Lower leg skin (tissue), 4 donors: Measurements from ENCODE around the gene EGLN2. TPM values are rescaled to one million over a fixed set of nuclear protein-coding genes. Genes with fewer than 3 reads are reported as not detected.

Source experiments
- DNase-seq, 2 donors: peaks; one replicate each; pipeline ENCODE4 v3.0.0-alpha.2; 2019; ENCODE audit warnings: low spot score in 2 of 2
- H3K4me3 ChIP-seq: fragments of 200-600 bp; sonication (generic); 2 replicates; pipeline ENCODE4 v1.5.1; 2017; ENCODE audit warnings: mild to moderate bottlenecking, low read depth; ENCODE audit not compliant: poor library complexity, severe bottlenecking
- POLR2A ChIP-seq, 2 donors: fragments of 450-650 bp; IDR thresholded peaks; one replicate each; pipeline ENCODE4 v1.6.1; 2016 to 2017; ENCODE audit warnings: antibody characterized with exemption in 2 of 2, mild to moderate bottlenecking in 1 of 2, moderate library complexity in 1 of 2
- WGBS, 2 donors: methylation state at CpG; one replicate each; pipeline ENCODE4 v1.1.5; 2018; 5-methylcytosine and 5-hydroxymethylcytosine counted together
- intact Hi-C: fragments of 100-400 bp; cut with DNase I; formaldehyde crosslinking; loops from one replicate; pipeline ENCODE4 v1.15.0; 2023; ENCODE audit warnings: low total_unique reads
- total RNA-seq, 4 donors: library from RNA; depleted of rRNA; stranded (reverse); fragments of >200 nt; gene quantifications; one replicate each; pipeline ENCODE4 v1.1.0, GENCODE V29; 2016
- TF ChIP-seq, protein P1 (sequence below), 3 donors: fragments of 450-650 bp; IDR thresholded peaks; one replicate each; pipeline ENCODE4 v1.5.1; 2016; ENCODE audit warnings: antibody characterized with exemption in 3 of 3, mild to moderate bottlenecking in 3 of 3, moderate library complexity in 2 of 3

The EGLN2 gene
- total RNA-seq, 4 donors from 2014 or later: 34.4 to 52.8 (median 45.1) TPM

DNA sequence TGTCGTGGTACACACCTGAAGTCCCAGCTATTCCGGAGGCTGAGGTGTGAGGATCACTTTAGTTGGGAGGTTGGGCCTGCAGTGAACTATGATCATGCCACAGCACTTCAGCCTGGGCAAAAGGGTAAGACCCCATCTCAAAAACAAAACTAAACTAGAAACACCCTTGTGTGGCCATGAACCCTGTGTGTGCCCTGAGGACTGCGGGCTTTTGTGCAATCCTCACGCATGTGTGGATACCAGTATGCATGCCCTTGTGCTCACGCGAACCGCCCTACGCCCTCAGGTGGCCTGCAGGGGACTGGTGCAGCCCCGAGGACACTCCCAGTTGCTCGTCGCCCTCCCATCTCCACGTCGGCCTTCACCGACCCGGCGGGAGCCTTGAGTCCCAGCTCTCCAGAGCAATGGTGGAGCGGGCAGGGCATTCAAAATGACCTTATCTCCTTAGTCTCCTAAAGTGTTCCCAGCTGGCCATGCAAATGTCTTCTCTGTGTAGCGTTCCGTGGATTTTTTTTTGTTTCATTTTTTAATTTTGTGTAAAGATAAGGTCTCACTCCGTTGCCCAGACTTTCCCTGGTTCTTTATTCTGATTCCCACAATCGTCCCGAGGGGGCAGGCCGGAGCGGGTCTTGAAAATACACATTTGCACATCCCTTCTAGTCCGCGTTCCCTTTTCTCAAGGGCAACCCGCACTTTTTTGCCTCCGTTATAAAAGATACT is 868 bp upstream of the EGLN2 start:
- DNase-seq: peak in 1 of 2 donors; percentile 93
- intact Hi-C loops: no loop called here
- TF ChIP-seq, protein P1, sequence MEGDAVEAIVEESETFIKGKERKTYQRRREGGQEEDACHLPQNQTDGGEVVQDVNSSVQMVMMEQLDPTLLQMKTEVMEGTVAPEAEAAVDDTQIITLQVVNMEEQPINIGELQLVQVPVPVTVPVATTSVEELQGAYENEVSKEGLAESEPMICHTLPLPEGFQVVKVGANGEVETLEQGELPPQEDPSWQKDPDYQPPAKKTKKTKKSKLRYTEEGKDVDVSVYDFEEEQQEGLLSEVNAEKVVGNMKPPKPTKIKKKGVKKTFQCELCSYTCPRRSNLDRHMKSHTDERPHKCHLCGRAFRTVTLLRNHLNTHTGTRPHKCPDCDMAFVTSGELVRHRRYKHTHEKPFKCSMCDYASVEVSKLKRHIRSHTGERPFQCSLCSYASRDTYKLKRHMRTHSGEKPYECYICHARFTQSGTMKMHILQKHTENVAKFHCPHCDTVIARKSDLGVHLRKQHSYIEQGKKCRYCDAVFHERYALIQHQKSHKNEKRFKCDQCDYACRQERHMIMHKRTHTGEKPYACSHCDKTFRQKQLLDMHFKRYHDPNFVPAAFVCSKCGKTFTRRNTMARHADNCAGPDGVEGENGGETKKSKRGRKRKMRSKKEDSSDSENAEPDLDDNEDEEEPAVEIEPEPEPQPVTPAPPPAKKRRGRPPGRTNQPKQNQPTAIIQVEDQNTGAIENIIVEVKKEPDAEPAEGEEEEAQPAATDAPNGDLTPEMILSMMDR (IDR thresholded peaks at IDR 0.05): peak in 1 of 3 donors; percentile 15
- no peak for TF ChIP-seq POLR2A (IDR thresholded peaks at IDR 0.05)
- H3K4me3 ChIP-seq: peak overlapping the region; percentile 15
- 8 to 10% methylated on average over 28 of the region's 28 CpGs for WGBS, 2 donors

DNA sequence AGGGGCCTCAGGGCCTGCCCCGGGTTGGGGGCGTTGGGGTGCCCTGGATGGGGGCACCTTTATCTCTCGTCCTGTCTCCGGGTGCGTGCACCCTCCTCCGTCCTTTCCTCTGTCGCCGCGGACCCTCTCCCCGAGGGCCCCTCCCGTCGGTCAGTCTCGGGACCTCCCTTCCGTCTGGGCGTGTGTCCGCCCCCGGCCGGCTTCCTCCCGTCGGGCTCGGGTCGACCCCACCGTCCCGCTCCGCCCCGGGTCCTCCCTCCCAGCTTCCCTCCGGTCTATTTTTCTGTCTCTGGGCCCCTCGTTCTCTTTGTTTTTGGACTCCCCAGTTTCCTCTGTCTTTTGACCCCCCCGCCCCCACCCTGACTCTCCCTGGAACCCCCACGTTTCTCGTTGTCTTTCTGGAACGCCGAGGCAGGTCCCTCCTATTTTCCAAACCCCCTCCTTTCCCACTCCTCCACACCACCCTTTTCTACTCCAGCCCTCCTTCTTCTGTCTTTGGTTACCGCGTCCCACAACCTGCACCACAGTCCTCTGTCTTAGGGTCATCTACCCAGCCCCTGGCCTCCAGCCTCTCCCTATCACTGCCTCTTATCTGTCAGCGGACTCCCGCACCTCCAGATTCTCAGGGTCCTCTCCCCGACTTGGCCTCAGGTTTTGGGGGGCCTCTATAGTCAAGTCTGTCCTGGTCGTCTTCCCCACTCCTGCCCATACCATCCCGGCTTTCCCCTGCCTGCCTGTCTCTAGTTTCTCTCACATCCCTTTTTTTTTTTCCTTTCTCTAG is 757 bp downstream of the EGLN2 start:
- H3K4me3 ChIP-seq: peak overlapping the region; percentile 78
- TF ChIP-seq POLR2A (IDR thresholded peaks at IDR 0.05): no peak
- TF ChIP-seq, protein P1 (IDR thresholded peaks at IDR 0.05): no peak
- peak in 1 of 2 donors; percentile 92 for DNase-seq
- 1 to 2% methylated on average over 39 to 40 of the region's 40 CpGs for WGBS, 2 donors
- intact Hi-C loops: no loop called here

DNA sequence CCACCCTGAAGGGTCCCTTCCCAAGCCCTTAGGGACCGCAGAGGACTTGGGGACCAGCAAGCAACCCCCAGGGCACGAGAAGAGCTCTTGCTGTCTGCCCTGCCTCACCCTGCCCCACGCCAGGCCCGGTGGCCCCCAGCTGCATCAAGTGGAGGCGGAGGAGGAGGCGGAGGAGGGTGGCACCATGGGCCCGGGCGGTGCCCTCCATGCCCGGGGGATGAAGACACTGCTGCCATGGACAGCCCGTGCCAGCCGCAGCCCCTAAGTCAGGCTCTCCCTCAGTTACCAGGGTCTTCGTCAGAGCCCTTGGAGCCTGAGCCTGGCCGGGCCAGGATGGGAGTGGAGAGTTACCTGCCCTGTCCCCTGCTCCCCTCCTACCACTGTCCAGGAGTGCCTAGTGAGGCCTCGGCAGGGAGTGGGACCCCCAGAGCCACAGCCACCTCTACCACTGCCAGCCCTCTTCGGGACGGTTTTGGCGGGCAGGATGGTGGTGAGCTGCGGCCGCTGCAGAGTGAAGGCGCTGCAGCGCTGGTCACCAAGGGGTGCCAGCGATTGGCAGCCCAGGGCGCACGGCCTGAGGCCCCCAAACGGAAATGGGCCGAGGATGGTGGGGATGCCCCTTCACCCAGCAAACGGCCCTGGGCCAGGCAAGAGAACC is 1.5 kb downstream of the EGLN2 start:
- TF ChIP-seq, protein P1 (IDR thresholded peaks at IDR 0.05): no peak
- TF ChIP-seq POLR2A (IDR thresholded peaks at IDR 0.05): no peak
- WGBS, 2 donors: 28 to 52% methylated on average over 18 to 22 of the region's 27 CpGs
- H3K4me3 ChIP-seq: peak overlapping the region; percentile 78
- DNase-seq: no peak
- intact Hi-C loops: no loop called here

DNA sequence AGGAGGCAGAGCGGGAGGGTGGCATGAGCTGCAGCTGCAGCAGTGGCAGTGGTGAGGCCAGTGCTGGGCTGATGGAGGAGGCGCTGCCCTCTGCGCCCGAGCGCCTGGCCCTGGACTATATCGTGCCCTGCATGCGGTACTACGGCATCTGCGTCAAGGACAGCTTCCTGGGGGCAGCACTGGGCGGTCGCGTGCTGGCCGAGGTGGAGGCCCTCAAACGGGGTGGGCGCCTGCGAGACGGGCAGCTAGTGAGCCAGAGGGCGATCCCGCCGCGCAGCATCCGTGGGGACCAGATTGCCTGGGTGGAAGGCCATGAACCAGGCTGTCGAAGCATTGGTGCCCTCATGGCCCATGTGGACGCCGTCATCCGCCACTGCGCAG is 2.0 kb downstream of the EGLN2 start:
- H3K4me3 ChIP-seq: no peak overlapping the region
- DNase-seq: no peak
- 77 to 79% methylated on average over 22 to 27 of the region's 27 CpGs for WGBS, 2 donors
- intact Hi-C loops: no loop called here
- TF ChIP-seq, protein P1 (IDR thresholded peaks at IDR 0.05): no peak
- no peak for TF ChIP-seq POLR2A (IDR thresholded peaks at IDR 0.05)

DNA sequence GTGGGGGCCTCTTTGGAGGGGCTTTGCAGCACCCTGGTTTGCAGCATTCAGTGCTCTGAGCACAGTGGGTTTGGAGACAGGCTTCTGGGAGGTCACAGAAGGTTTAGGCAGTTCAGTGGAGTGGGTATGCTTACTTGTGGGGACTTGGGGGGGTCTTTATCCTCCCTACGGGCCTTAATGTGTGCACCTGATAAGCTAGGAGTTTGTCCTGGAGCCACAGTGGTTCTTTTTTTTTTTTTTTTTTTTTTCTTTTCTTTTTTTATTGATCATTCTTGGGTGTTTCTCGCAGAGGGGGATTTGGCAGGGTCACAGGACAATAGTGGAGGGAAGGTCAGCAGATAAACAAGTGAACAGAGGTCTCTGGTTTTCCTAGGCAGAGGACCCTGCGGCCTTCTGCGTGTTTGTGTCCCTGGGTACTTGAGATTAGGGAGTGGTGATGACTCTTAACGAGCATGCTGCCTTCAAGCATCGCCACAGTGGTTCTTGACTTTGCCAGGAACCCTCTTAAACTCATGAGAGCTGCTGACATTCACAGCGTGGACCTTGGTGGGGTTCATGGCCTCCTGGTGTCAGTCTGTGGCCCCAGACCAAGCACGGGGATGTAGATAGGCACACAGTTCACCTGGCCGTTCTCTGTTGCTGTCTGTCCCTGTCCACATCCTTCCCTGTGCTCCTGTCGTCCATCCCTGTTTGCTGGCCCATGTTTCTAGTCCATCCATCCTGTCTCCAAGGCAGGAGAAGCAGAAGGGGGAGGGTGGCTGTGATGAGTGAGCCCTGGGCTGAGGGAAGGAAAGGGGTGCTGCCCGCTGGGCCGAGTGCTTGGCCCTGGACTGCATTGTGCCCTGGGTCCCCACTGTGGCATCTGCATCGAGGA is 2.7 kb downstream of the EGLN2 start:
- intact Hi-C loops: no loop called here
- TF ChIP-seq, protein P1 (IDR thresholded peaks at IDR 0.05): no peak
- no peak for TF ChIP-seq POLR2A (IDR thresholded peaks at IDR 0.05)
- DNase-seq: no peak
- 47 to 57% methylated on average over 13 of the region's 13 CpGs for WGBS, 2 donors
- no peak overlapping the region for H3K4me3 ChIP-seq
